Dedifferentiated amniotic fluid mesenchymal stem cell (primary cell): Measurements from ENCODE around the gene TRIM9.

Source experiments
- DNase-seq: peaks from one replicate; pipeline ENCODE4 v3.0.0-alpha.2; 2016; ENCODE audit errors: extremely low spot score

Gene TRIM9

GRCh38 chr14:50936016-50936340 lies 158.9 kb downstream of the TRIM9 start:
- no peak for DNase-seq

DNA sequence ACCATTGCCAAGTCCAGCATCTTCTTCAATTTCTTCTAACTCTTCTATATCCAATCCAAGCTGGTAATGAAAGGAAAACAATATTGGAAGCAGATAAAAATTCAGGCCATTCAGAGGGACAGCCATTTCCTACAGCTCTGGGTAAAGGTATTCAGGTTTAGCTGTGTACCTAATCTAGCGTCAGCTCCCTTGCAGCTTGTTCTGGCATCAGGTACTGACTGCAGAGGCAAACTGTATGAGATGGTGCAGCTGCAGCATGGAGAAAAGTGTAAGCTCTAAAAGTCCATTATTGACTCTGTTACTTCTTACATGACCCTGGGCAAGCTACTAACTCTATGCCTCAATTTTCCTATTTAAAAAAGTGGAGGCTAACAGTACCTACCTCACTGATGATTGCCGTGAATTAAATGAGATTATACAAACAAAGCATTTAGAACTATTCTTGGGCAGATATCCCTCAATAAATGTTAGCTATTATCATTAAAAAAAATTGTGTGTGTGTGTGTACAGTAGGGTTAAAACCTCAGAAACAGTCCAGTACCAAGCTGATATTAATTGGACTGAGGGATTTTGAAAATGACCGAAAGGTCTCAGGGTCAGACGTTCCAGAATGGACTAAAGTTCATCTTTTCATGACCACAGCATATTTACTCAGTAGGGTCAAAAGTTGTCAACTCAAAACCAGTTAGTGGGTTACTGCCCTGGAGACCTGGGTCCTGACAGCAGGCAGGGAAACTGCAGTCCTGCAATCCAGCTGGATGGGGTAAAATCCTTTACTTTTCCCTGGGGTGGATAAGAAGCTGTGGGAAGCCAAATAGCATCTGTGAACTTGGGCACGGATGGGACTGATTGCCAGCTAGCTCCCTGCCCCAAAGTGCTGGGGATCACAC lies 159.5 kb downstream of the TRIM9 start:
- no peak for DNase-seq

GRCh38 chr14:50932592-50933495 lies 162.1 kb downstream of the TRIM9 start:
- DNase-seq, result no peak

DNA sequence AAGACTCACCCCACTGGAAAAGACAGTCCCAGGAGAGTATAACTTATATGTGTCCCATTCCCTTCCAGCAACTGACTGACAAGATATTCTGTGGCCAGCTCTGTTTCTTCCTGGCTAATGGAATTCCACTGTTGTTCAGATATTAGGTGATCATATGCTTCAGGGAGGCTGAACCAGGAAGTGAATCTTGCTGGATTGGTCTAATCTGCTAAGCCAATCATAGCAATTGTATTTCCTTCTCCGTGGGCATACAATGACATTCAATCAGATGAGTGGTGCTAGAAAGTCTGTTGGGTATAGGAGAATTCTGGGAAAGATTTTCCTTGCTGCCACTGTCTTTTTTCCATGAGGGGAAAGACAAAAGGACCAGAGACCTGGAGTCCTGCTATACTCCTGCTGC lies 162.7 kb downstream of the TRIM9 start:
- DNase-seq, result no peak

DNA sequence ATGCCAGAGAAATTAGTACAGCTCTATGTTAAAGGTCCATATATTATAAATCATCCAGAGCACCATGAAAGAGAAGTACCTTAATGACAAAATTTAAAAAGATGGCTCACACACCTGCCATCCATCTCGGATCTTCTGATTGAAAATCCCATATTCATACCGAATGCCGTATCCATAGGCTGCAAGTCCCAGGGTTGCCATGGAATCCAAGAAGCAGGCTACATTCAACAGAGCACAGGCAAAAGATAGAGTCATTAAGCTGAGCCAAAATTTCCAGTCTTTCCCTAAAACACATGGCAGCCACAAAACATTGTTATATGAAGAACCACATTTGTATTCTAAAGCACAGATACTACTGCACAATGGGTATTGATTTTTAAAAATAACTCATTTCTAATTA lies 163.3 kb downstream of the TRIM9 start:
- no peak for DNase-seq

DNA sequence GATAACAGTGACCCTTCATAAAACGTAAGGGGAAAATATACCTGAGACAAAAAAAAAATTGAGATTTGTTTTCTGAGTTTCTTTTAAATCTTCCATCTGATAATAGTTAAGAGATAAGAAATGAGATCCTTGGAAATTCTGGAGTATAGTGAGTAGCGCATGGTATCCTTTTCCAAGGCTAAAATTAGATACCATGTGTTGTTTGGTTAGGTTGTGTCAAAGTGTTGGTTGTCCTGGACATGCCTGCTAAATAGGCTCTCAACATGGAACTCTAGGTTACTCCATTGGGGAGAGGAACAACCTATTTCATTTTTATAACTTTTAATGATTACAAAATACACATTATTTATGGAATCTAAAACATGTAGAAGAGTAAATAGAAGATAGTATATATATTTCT lies 165.4 kb downstream of the TRIM9 start:
- DNase-seq, result no peak

DNA sequence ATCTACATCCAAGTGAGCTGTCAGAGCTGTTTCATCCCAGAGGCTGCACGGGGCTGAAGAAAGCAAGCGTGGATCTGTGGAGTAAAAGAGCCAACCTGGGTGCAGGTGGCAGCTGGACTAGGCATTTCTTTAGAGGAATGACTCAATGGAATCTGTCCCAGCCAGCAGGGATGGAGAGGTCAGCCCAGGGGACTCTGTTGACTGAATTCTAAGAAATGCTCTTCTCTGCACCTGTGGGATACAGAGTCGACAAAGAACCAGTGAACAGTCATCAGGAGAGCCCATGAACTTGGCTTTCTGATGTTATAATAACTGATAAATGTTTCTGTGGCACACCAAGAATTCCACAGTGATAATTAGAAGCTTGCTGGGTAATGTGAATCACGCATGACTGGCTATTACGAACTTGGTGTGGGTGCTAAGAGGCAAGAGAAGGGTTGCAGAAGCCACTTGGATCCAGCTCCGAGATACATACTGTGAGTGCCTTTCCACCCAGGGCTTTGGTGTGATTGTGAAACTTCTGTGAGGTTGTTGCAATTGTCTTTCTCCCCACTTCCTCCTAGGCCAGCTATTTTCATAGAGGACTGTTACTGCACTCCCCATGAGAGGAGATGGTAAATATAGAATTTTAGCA lies 166.8 kb downstream of the TRIM9 start:
- DNase-seq, result no peak

DNA sequence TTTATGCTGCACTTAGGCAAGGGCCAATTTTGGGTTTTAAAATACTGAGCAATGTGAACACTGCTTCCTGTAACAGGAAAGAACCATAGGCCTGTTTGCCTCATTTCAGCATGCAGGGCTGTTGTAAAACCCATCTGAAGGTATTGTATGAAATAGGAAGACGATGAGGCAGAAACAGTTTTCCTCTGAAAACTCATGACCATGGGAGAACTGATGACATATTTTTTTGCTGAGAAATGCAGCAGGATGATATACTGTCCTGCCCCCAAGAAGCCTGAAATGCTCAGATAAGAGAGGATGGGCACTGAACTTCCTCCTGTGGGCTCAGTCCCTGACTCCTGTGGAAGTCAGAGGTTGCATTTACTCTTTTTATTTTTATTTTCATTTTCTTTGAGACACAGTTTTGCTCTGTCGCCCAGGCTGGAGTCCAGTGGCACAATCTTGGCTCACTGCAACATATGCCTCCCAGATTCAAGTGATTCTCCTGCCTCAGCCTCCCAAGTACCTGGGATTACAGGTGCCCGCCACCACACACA lies 168.0 kb downstream of the TRIM9 start:
- no peak for DNase-seq
